HepG2 (cell line): Measurements from ENCODE around the gene TFPI2.

Source experiments
- CEBPB ChIP-seq: IDR thresholded peaks from 2 replicates; pipeline ENCODE4 v1.6.1; 2011; ENCODE audit warnings: low read depth, low read length, improper control_type of control experiment, borderline replicate concordance
- CTCF ChIP-seq: sonication (generic); formaldehyde crosslinking; IDR thresholded peaks from 2 replicates; pipeline ENCODE4 v1.5.0; 2020; ENCODE audit warnings: mild to moderate bottlenecking, missing genetic modification reagents, moderate library complexity
- EHMT2 ChIP-seq: fragments of 200-600 bp; sonication (generic); IDR thresholded peaks from 2 replicates; pipeline ENCODE4 v1.7.0; 2017; ENCODE audit warnings: antibody characterized with exemption, low read depth, low read length, borderline replicate concordance
- EP300 ChIP-seq, 3 experiments: sonication (generic) in 1 of 3; formaldehyde crosslinking in 1 of 3; IDR thresholded peaks; 2 replicates each; pipeline versions ENCODE4 v1.5.1 to v1.6.1; 2011 to 2020; ENCODE audit warnings: low read depth in 2 of 3, low read length in 2 of 3, borderline replicate concordance in 1 of 3, improper control_type of control experiment in 1 of 3, mild to moderate bottlenecking in 1 of 3, missing genetic modification reagents in 1 of 3, moderate library complexity in 1 of 3
- EZH2 ChIP-seq: conservative IDR thresholded peaks from 2 replicates; pipeline ENCODE4 v1.6.1; 2012; ENCODE audit warnings: mild to moderate bottlenecking, low read depth, low read length, moderate library complexity
- GABPA ChIP-seq, 2 experiments: IDR thresholded peaks; 2 replicates each; pipeline ENCODE4 v1.6.1; 2011 to 2016; ENCODE audit warnings: low read depth in 2 of 2, low read length in 1 of 2, missing biosample characterization in 1 of 2, missing genetic modification characterization in 1 of 2
- SRF ChIP-seq: IDR thresholded peaks from 2 replicates; pipeline ENCODE4 v1.6.1; 2011; ENCODE audit warnings: mild to moderate bottlenecking, low read depth, low read length, moderate library complexity
- USF2 ChIP-seq, 2 experiments: sonication (generic) in 1 of 2; formaldehyde crosslinking in 1 of 2; IDR thresholded peaks; 2 replicates each; pipeline versions ENCODE4 v1.5.1 to v1.6.1; 2011 to 2020; ENCODE audit warnings: borderline replicate concordance in 1 of 2, low read depth in 1 of 2, low read length in 1 of 2, mild to moderate bottlenecking in 1 of 2, missing genetic modification reagents in 1 of 2, moderate library complexity in 1 of 2
- ZNF10 ChIP-seq: sonication (generic); formaldehyde crosslinking; IDR thresholded peaks from 2 replicates; pipeline ENCODE4 v1.4.0; 2020; ENCODE audit warnings: mild to moderate bottlenecking, low read depth, missing genetic modification reagents, borderline replicate concordance
- ZNF18 ChIP-seq: sonication (generic); formaldehyde crosslinking; IDR thresholded peaks from 2 replicates; pipeline ENCODE4 v1.8.0; 2022; ENCODE audit warnings: mild to moderate bottlenecking, missing genetic modification reagents; ENCODE audit not compliant: insufficient replicate concordance
- ZNF274 ChIP-seq: sonication (generic); formaldehyde crosslinking; IDR thresholded peaks from 2 replicates; pipeline ENCODE4 v1.5.1; 2020; ENCODE audit warnings: mild to moderate bottlenecking, missing genetic modification reagents
- ZNF280B ChIP-seq: sonication (generic); formaldehyde crosslinking; IDR thresholded peaks from 2 replicates; pipeline ENCODE4 v1.5.0; 2020; ENCODE audit warnings: missing genetic modification reagents, mild to moderate bottlenecking, borderline replicate concordance
- ZNF333 ChIP-seq: sonication (generic); formaldehyde crosslinking; IDR thresholded peaks from 2 replicates; pipeline ENCODE4 v1.4.0; 2020; ENCODE audit warnings: mild to moderate bottlenecking, missing genetic modification reagents, borderline replicate concordance

GRCh38 chr7:93861325-93861949 lies 29.1 kb downstream of the TFPI2 start:
- no peak for TF ChIP-seq CTCF (CRISPR knock-in tag)
- TF ChIP-seq ZNF274, result no peak
- TF ChIP-seq ZNF333 (CRISPR knock-in tag), result no peak
- TF ChIP-seq ZNF280B, result no peak
- no peak for TF ChIP-seq EP300 (IDR thresholded peaks at IDR 0.05; ENCODE audit: low read depth in 2 of 2, low read length in 2 of 2)
- TF ChIP-seq EP300 (CRISPR knock-in tag; IDR thresholded peaks at IDR 0.05; ENCODE audit: borderline replicate concordance), result no peak
- no peak for TF ChIP-seq EZH2
- TF ChIP-seq EHMT2, result no peak
- no peak for TF ChIP-seq USF2 (IDR thresholded peaks at IDR 0.05; ENCODE audit: low read depth, low read length)
- TF ChIP-seq USF2 (CRISPR knock-in tag; IDR thresholded peaks at IDR 0.05; ENCODE audit: borderline replicate concordance), result no peak
- no peak for TF ChIP-seq CEBPB
- TF ChIP-seq SRF, result no peak
- TF ChIP-seq ZNF10 (CRISPR knock-in tag), result no peak
- TF ChIP-seq ZNF18 (CRISPR knock-in tag), result no peak
- no peak for TF ChIP-seq GABPA (IDR thresholded peaks at IDR 0.05; ENCODE audit: low read depth, low read length)
- no peak for TF ChIP-seq GABPA (CRISPR knock-in tag; IDR thresholded peaks at IDR 0.05; ENCODE audit: low read depth)
